PFSK-1 (cell line): Measurements from ENCODE around the gene PHF14.

Source experiments
- FOXP2 ChIP-seq: optimal IDR thresholded peaks from 2 replicates; pipeline ENCODE3; 2011; ENCODE audit warnings: borderline replicate concordance, control low read depth, inconsistent platforms; ENCODE audit not compliant: insufficient read depth; ENCODE audit errors: extremely low read length, extremely low read depth
- POLR2AphosphoS5 ChIP-seq: IDR thresholded peaks from 2 replicates; pipeline ENCODE4 v1.6.1; 2012; ENCODE audit warnings: low read depth, mild to moderate bottlenecking, control low read depth, low read length, moderate library complexity
- REST ChIP-seq, 2 experiments: IDR thresholded peaks; 2 replicates each; pipeline versions ENCODE4 v1.6.1 to v1.8.0; 2011 to 2012; ENCODE audit warnings: low read depth in 2 of 2, low read length in 2 of 2, control low read depth in 1 of 2, inconsistent platforms in 1 of 2, mild to moderate bottlenecking in 1 of 2, moderate library complexity in 1 of 2; ENCODE audit not compliant: insufficient read depth in 1 of 2
- SIN3A ChIP-seq: IDR thresholded peaks from 2 replicates; pipeline ENCODE4 v1.6.1; 2012; ENCODE audit warnings: mild to moderate bottlenecking, low read length, moderate library complexity, borderline replicate concordance; ENCODE audit not compliant: insufficient read depth
- TAF1 ChIP-seq: IDR thresholded peaks from 2 replicates; pipeline ENCODE4 v1.6.1; 2012; ENCODE audit warnings: low read length, control low read depth, borderline replicate concordance; ENCODE audit not compliant: insufficient read depth

PHF14 gene

GRCh38 chr7:10998996-10999757 is 25.5 kb downstream of the PHF14 start:
- TF ChIP-seq TAF1: no peak
- no peak for TF ChIP-seq POLR2AphosphoS5
- TF ChIP-seq SIN3A: no peak
- TF ChIP-seq FOXP2: no peak
- no peak for TF ChIP-seq REST (IDR thresholded peaks at IDR 0.05; ENCODE audit: insufficient read depth in 1 of 2, low read depth in 2 of 2, low read length in 2 of 2)

GRCh38 chr7:11005202-11005601 is 31.5 kb downstream of the PHF14 start:
- no peak for TF ChIP-seq TAF1
- TF ChIP-seq POLR2AphosphoS5: no peak
- no peak for TF ChIP-seq SIN3A
- TF ChIP-seq FOXP2: no peak
- TF ChIP-seq REST (IDR thresholded peaks at IDR 0.05; ENCODE audit: insufficient read depth in 1 of 2, low read depth in 2 of 2, low read length in 2 of 2): no peak

- TF ChIP-seq FOXP2 (no peak), SIN3A (no peak), POLR2AphosphoS5 (no peak), TAF1 (no peak), REST (IDR thresholded peaks at IDR 0.05; ENCODE audit: insufficient read depth in 1 of 2, low read depth in 2 of 2, low read length in 2 of 2) (no peak)
Observed at GRCh38 chr7:11006291-11006690, 32.6 kb downstream of the PHF14 start.

GRCh38 chr7:11009631-11010030 is 36.0 kb downstream of the PHF14 start:
- TF ChIP-seq POLR2AphosphoS5 (no peak), FOXP2 (no peak)

- TF ChIP-seq REST (IDR thresholded peaks at IDR 0.05; ENCODE audit: insufficient read depth in 1 of 2, low read depth in 2 of 2, low read length in 2 of 2) (no peak), TAF1 (no peak), POLR2AphosphoS5 (no peak), FOXP2 (no peak)
Observed at GRCh38 chr7:11021468-11021867, 47.8 kb downstream of the PHF14 start.
